HEK293T (cell line): ENCODE results near the gene NOL9.

Source experiments
- ARNT ChIP-seq: fragments of 450-650 bp; IDR thresholded peaks from 2 replicates; pipeline ENCODE4 v1.6.1; 2017; ENCODE audit warnings: mild to moderate bottlenecking
- BHLHE40 ChIP-seq: fragments of 450-650 bp; IDR thresholded peaks from 2 replicates; pipeline ENCODE4 v1.6.1; 2016; ENCODE audit warnings: mild to moderate bottlenecking, moderate library complexity, borderline replicate concordance
- ELF4 ChIP-seq: fragments of 450-650 bp; IDR thresholded peaks from 2 replicates; pipeline ENCODE4 v1.6.1; 2017; ENCODE audit warnings: antibody characterized with exemption
- FOXA1 ChIP-seq: fragments of 450-650 bp; IDR thresholded peaks from 2 replicates; pipeline ENCODE4 v1.6.1; 2016; ENCODE audit warnings: mild to moderate bottlenecking
- FOXM1 ChIP-seq: fragments of 450-650 bp; IDR thresholded peaks from 2 replicates; pipeline ENCODE4 v1.6.1; 2017; ENCODE audit warnings: mild to moderate bottlenecking, borderline replicate concordance
- L3MBTL2 ChIP-seq: fragments of 450-650 bp; conservative IDR thresholded peaks from 2 replicates; pipeline ENCODE4 v1.6.1; 2016; ENCODE audit warnings: mild to moderate bottlenecking
- SP1 ChIP-seq: fragments of 450-650 bp; IDR thresholded peaks from 2 replicates; pipeline ENCODE4 v1.6.1; 2017
- SUZ12 ChIP-seq: fragments of 450-650 bp; IDR thresholded peaks from 2 replicates; pipeline ENCODE4 v1.6.1; 2016; ENCODE audit warnings: mild to moderate bottlenecking

GRCh38 chr1:6569033-6569432, 14.7 kb upstream of the NOL9 start:
- TF ChIP-seq SP1: no peak
- TF ChIP-seq ARNT: no peak
- no peak for TF ChIP-seq L3MBTL2
- no peak for TF ChIP-seq BHLHE40
- no peak for TF ChIP-seq SUZ12
- no peak for TF ChIP-seq FOXM1
- no peak for TF ChIP-seq FOXA1
- no peak for TF ChIP-seq ELF4
